Measurements from ENCODE around the gene RCL1.

GRCh38 chr9:4866239-4866969 lies 73.7 kb downstream of the RCL1 start:
- no peak for TF ChIP-seq GATA1 (IDR thresholded peaks at IDR 0.05; ENCODE audit: low read depth, low read length)
- no peak for TF ChIP-seq POLR2A (IDR thresholded peaks at IDR 0.05; ENCODE audit: low read length)

All from erythroblast (primary cell).